Measurements from ENCODE around the gene ASRGL1. TPM values are rescaled to one million over a fixed set of nuclear protein-coding genes. Genes with fewer than 3 reads are reported as not detected.
"Not testable (repeated sequence)": the region's sequence is repeated elsewhere in the genome, so short reads cannot be mapped to it uniquely, and the experiment has no call there.

The ASRGL1 gene
- total and polyA plus RNA-seq, 10 donors, result 2.9 to 23.4 (median 5.1) TPM

DNA sequence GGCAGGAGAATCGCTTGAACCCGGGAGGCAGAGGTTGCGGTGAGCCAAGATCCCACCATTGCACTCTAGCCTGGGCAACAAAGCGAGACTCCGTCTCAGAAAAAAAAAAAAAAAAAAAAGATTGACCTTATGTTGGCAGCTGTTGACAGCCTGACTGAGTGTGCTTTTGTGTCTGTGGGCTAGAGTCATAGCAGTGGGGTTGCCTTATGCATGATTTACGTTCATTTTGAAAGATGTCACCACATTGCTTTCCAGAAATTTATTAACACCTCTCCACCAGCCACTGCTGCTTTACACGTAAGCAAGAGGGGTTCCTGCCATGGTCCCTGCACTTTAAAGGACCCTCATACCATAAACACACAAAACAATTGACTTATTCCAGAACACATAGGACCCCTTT lies 21.0 kb downstream of the ASRGL1 start:
- intact Hi-C loops (cut with DNase I; ENCODE audit: low total_unique reads), result no loop called here
- DNase-seq, result no peak
- Histone ChIP-seq H3K36me3 (peaks cover 0 to 16% (median 0%) of the 10 kb centered on the region in 6 donors), H3K9me3 (no peaks in the 10 kb centered on the region), H3K27ac (no peak overlapping the region), H3K4me1 (no peaks in the 10 kb centered on the region), H3K27me3 (replicated peaks in 1 of 7) (no peaks in the 10 kb centered on the region), H3K4me3 (no peak overlapping the region)
- TF ChIP-seq, protein P1, sequence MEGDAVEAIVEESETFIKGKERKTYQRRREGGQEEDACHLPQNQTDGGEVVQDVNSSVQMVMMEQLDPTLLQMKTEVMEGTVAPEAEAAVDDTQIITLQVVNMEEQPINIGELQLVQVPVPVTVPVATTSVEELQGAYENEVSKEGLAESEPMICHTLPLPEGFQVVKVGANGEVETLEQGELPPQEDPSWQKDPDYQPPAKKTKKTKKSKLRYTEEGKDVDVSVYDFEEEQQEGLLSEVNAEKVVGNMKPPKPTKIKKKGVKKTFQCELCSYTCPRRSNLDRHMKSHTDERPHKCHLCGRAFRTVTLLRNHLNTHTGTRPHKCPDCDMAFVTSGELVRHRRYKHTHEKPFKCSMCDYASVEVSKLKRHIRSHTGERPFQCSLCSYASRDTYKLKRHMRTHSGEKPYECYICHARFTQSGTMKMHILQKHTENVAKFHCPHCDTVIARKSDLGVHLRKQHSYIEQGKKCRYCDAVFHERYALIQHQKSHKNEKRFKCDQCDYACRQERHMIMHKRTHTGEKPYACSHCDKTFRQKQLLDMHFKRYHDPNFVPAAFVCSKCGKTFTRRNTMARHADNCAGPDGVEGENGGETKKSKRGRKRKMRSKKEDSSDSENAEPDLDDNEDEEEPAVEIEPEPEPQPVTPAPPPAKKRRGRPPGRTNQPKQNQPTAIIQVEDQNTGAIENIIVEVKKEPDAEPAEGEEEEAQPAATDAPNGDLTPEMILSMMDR (IDR thresholded peaks at IDR 0.05 in 8 of 11, conservative IDR thresholded peaks at IDR 0.05 in 3 of 11), result no peak
- TF ChIP-seq POLR2A (IDR thresholded peaks at IDR 0.05) (no peak), POLR2AphosphoS5 (IDR thresholded peaks at IDR 0.05) (no peak)
- 92 to 96% (median 93%) methylated on average over 7 of the region's 7 CpGs for WGBS, 5 donors

DNA sequence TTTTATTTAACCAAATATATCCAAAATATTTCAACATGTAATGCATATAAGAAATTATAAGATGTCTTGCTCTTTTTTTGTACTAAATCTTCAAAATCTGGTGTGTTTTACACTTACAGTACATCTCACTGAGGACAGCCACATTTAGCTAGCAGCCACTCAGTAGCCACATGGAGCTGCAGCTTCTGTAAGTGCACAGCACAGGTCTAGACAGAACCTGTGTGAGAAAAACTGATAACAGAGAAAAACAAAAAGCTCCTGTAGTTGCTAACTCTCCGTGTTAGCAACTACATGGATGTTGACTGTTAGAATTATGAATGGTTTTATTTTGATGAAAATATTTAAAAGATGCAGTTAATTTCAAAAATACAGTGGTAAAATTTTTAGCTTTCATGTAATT lies 22.2 kb downstream of the ASRGL1 start:
- no peak for DNase-seq
- no peak for TF ChIP-seq POLR2AphosphoS5 (IDR thresholded peaks at IDR 0.05)
- TF ChIP-seq POLR2A (IDR thresholded peaks at IDR 0.05), result no peak
- TF ChIP-seq, protein P1 (IDR thresholded peaks at IDR 0.05 in 8 of 11, conservative IDR thresholded peaks at IDR 0.05 in 3 of 11), result no peak
- 95 to 100% (median 96%) methylated on average over 1 of the region's 1 CpG for WGBS, 5 donors

DNA sequence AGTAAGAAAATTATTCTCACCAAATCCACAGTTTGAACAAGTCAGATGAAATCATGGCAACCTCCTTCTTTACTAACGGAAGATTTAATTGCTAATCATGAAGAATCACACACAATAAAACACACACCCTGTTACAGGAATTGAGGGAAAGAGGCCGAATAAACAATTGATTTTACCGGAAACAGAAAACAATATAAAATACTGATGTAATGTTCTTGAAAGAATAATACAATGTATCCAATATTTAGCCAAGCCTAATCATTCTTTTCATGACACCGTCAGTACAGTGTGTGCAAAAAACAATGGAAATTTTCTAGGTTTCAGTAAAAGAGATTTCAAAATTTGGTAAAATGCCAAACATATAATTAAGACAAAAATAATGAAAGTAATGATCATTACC lies 23.4 kb downstream of the ASRGL1 start:
- WGBS, 5 donors, result 66 to 85% (median 82%) methylated on average over 4 of the region's 4 CpGs
- no peak for DNase-seq
- intact Hi-C loops (cut with DNase I; ENCODE audit: low total_unique reads), result no loop called here
- no peak for TF ChIP-seq POLR2A (IDR thresholded peaks at IDR 0.05)
- no peak for TF ChIP-seq POLR2AphosphoS5 (IDR thresholded peaks at IDR 0.05)
- TF ChIP-seq, protein P1 (IDR thresholded peaks at IDR 0.05 in 8 of 11, conservative IDR thresholded peaks at IDR 0.05 in 3 of 11), result no peak
- Histone ChIP-seq H3K36me3 (peaks cover 0 to 16% (median 0%) of the 10 kb centered on the region in 6 donors), H3K27ac (peak overlapping the region in 4 of 8 donors; percentile 21 to 45 (median 38)), H3K27me3 (replicated peaks in 1 of 7) (no peaks in the 10 kb centered on the region), H3K4me3 (peak overlapping the region in 3 of 8 donors; percentile 9 to 31 (median 18)), H3K4me1 (no peaks in the 10 kb centered on the region), H3K9me3 (no peaks in the 10 kb centered on the region)

More for the DNA sequence above, 22.2 kb downstream of the ASRGL1 start:
- Histone ChIP-seq H3K36me3 (peaks cover 0 to 16% (median 0%) of the 10 kb centered on the region in 6 donors), H3K4me3 (no peak overlapping the region), H3K27me3 (replicated peaks in 1 of 7) (no peaks in the 10 kb centered on the region), H3K4me1 (no peaks in the 10 kb centered on the region), H3K27ac (no peak overlapping the region), H3K9me3 (no peaks in the 10 kb centered on the region)
- intact Hi-C loops (cut with DNase I; ENCODE audit: low total_unique reads), result no loop called here

DNA sequence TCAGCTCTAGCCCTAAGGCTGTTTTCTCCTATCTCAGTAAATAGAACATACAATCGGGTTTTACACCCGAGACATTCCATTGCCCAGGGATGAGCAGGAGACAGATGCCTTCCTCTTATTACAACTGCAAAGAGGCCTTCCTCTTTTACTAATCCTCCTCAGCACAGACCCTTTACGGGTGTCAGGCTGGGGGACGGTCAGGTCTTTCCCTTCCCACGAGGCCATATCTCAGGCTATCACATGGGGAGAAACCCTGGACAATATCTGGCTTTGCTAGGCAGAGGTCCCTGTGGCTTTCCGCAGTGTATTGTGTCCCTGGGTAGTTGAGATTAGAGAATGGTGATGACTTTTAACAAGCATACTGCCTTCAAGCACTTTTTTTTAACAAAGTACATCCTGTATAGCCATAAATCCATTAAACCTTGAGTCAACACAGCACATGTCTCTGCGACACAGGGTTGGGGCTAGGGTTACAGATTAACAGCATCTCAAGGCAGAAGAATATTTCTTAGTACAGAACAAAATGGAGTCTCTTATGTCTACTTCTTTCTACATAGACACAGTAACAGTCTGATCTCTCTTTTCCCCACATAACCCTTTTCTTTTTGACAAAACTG lies 31.7 kb downstream of the ASRGL1 start:
- WGBS, 5 donors, result 70 to 96% (median 80%) methylated on average over 7 of the region's 7 CpGs
- intact Hi-C loops (cut with DNase I; ENCODE audit: low total_unique reads); H3K9me3 ChIP-seq; H3K36me3 ChIP-seq; H3K27me3 ChIP-seq (replicated peaks in 1 of 7); DNase-seq; H3K27ac ChIP-seq; H3K4me3 ChIP-seq: not testable (repeated sequence)
- peaks cover 0 to 20% (median 7%) of the 10 kb centered on the region in 6 donors for H3K4me1 ChIP-seq
